ENCODE results near the gene RAB15.

Gene RAB15

DNA sequence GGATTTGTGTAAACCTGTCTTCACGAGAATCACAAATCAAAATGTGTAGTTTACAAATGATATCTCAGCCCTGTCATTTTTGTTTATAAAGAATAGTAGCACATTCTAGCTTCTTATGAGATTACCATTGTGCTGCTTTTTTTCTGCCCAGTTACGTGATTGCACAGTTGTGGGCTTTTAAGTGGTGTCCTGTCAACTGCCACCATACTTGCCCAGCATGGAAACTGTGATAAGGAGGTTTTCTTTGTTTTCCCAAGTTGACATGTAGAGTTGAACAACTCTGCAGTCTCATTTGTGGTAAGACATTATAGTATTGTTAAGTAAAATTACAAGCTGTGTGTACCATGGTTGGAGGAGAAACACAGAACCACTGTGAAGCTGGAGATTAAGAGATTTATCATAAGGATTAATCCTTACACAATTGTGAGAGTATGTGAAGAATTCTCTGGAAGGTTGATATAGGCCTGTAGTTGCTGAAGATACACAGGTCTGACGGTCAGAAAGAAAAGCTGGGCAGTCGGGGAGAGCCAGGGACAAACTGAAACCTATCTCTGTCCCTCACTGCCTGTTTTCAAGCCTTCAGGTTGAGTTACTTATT, 45.6 kb downstream of the RAB15 start:
- TF ChIP-seq, protein P1, sequence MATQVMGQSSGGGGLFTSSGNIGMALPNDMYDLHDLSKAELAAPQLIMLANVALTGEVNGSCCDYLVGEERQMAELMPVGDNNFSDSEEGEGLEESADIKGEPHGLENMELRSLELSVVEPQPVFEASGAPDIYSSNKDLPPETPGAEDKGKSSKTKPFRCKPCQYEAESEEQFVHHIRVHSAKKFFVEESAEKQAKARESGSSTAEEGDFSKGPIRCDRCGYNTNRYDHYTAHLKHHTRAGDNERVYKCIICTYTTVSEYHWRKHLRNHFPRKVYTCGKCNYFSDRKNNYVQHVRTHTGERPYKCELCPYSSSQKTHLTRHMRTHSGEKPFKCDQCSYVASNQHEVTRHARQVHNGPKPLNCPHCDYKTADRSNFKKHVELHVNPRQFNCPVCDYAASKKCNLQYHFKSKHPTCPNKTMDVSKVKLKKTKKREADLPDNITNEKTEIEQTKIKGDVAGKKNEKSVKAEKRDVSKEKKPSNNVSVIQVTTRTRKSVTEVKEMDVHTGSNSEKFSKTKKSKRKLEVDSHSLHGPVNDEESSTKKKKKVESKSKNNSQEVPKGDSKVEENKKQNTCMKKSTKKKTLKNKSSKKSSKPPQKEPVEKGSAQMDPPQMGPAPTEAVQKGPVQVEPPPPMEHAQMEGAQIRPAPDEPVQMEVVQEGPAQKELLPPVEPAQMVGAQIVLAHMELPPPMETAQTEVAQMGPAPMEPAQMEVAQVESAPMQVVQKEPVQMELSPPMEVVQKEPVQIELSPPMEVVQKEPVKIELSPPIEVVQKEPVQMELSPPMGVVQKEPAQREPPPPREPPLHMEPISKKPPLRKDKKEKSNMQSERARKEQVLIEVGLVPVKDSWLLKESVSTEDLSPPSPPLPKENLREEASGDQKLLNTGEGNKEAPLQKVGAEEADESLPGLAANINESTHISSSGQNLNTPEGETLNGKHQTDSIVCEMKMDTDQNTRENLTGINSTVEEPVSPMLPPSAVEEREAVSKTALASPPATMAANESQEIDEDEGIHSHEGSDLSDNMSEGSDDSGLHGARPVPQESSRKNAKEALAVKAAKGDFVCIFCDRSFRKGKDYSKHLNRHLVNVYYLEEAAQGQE (IDR thresholded peaks at IDR 0.05; ENCODE audit: low read depth), result no peak
- TF ChIP-seq EGR1 (IDR thresholded peaks at IDR 0.05) (no peak), EP300 (IDR thresholded peaks at IDR 0.05; ENCODE audit: borderline replicate concordance) (no peak), TCF12 (IDR thresholded peaks at IDR 0.05; ENCODE audit: low read depth) (no peak), TAF1 (IDR thresholded peaks at IDR 0.05; ENCODE audit: low read depth) (no peak), CREB1 (IDR thresholded peaks at IDR 0.05; ENCODE audit: low read depth) (no peak), ZBTB7A (IDR thresholded peaks at IDR 0.05; ENCODE audit: low read depth) (no peak), TEAD4 (IDR thresholded peaks at IDR 0.05) (no peak), USF1 (IDR thresholded peaks at IDR 0.05) (no peak), CEBPB (IDR thresholded peaks at IDR 0.05) (no peak), FOXM1 (IDR thresholded peaks at IDR 0.05; ENCODE audit: borderline replicate concordance, low read depth) (no peak), NFIC (IDR thresholded peaks at IDR 0.05) (no peak), RAD21 (IDR thresholded peaks at IDR 0.05; ENCODE audit: low read depth) (no peak)
- TF ChIP-seq, protein P2, sequence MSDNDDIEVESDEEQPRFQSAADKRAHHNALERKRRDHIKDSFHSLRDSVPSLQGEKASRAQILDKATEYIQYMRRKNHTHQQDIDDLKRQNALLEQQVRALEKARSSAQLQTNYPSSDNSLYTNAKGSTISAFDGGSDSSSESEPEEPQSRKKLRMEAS (IDR thresholded peaks at IDR 0.05), result no peak

- TF ChIP-seq EGR1 (IDR thresholded peaks at IDR 0.05) (no peak), EP300 (IDR thresholded peaks at IDR 0.05; ENCODE audit: borderline replicate concordance) (no peak), NFIC (IDR thresholded peaks at IDR 0.05) (no peak), TAF1 (IDR thresholded peaks at IDR 0.05; ENCODE audit: low read depth) (no peak), ZBTB7A (IDR thresholded peaks at IDR 0.05; ENCODE audit: low read depth) (no peak), USF1 (IDR thresholded peaks at IDR 0.05) (no peak), TCF12 (IDR thresholded peaks at IDR 0.05; ENCODE audit: low read depth) (no peak), CEBPB (IDR thresholded peaks at IDR 0.05) (no peak), RAD21 (IDR thresholded peaks at IDR 0.05; ENCODE audit: low read depth) (no peak), YY1 (IDR thresholded peaks at IDR 0.05; ENCODE audit: low read depth) (no peak), FOXM1 (IDR thresholded peaks at IDR 0.05; ENCODE audit: borderline replicate concordance, low read depth) (no peak), CREB1 (IDR thresholded peaks at IDR 0.05; ENCODE audit: low read depth) (no peak)
- TF ChIP-seq, protein P1 (IDR thresholded peaks at IDR 0.05; ENCODE audit: low read depth), result no peak
- TF ChIP-seq, protein P2 (IDR thresholded peaks at IDR 0.05), result no peak
These were observed 49.1 kb downstream of the RAB15 start for GRCh38 chr14:64923015-64923414.

DNA sequence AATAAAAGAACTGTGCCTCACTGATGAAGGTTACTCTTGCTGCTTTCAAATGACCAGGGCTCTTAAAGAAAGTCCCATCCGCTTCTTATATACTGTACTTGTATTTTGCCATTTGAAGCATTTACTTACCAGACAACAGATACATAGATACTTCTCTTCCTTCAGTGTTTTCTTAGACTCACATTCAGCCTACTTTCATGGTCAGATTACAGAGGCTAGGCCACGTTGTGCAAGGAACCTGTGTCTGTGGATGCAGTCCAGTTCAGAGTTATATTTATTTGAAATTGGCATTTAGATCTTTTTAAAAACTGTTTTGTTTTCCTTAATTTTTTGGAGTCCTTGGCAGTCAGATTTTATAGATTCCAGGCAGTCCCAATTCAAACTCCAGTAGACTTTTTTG, 51.7 kb downstream of the RAB15 start:
- TF ChIP-seq, protein P1 (IDR thresholded peaks at IDR 0.05; ENCODE audit: low read depth), result no peak
- TF ChIP-seq ZBTB7A (IDR thresholded peaks at IDR 0.05; ENCODE audit: low read depth), result no peak
- TF ChIP-seq YY1 (IDR thresholded peaks at IDR 0.05; ENCODE audit: low read depth), result no peak
- TF ChIP-seq TCF12 (IDR thresholded peaks at IDR 0.05; ENCODE audit: low read depth), result no peak
- TF ChIP-seq EP300 (IDR thresholded peaks at IDR 0.05; ENCODE audit: borderline replicate concordance), result no peak
- TF ChIP-seq, protein P2 (IDR thresholded peaks at IDR 0.05), result no peak
- no peak for TF ChIP-seq USF1 (IDR thresholded peaks at IDR 0.05)
- no peak for TF ChIP-seq CEBPB (IDR thresholded peaks at IDR 0.05)
- TF ChIP-seq TEAD4 (IDR thresholded peaks at IDR 0.05), result no peak
- TF ChIP-seq CREB1 (IDR thresholded peaks at IDR 0.05; ENCODE audit: low read depth), result no peak
- no peak for TF ChIP-seq EGR1 (IDR thresholded peaks at IDR 0.05)
- TF ChIP-seq RAD21 (IDR thresholded peaks at IDR 0.05; ENCODE audit: low read depth), result no peak
- TF ChIP-seq FOXM1 (IDR thresholded peaks at IDR 0.05; ENCODE audit: borderline replicate concordance, low read depth), result no peak
- TF ChIP-seq TAF1 (IDR thresholded peaks at IDR 0.05; ENCODE audit: low read depth), result no peak
- TF ChIP-seq NFIC (IDR thresholded peaks at IDR 0.05), result no peak

All from Ishikawa (cell line).